ENCODE measurements around the gene MOB3A. TPM values are rescaled to one million over a fixed set of nuclear protein-coding genes. Genes with fewer than 3 reads are reported as not detected.

Gene MOB3A
- total and polyA plus RNA-seq, 9 of the 15 experiments (the other 6 are each of a cell fraction or from before 2014, with no cell fraction given), result 1.1 to 24.1 (median 6.0) TPM

DNA sequence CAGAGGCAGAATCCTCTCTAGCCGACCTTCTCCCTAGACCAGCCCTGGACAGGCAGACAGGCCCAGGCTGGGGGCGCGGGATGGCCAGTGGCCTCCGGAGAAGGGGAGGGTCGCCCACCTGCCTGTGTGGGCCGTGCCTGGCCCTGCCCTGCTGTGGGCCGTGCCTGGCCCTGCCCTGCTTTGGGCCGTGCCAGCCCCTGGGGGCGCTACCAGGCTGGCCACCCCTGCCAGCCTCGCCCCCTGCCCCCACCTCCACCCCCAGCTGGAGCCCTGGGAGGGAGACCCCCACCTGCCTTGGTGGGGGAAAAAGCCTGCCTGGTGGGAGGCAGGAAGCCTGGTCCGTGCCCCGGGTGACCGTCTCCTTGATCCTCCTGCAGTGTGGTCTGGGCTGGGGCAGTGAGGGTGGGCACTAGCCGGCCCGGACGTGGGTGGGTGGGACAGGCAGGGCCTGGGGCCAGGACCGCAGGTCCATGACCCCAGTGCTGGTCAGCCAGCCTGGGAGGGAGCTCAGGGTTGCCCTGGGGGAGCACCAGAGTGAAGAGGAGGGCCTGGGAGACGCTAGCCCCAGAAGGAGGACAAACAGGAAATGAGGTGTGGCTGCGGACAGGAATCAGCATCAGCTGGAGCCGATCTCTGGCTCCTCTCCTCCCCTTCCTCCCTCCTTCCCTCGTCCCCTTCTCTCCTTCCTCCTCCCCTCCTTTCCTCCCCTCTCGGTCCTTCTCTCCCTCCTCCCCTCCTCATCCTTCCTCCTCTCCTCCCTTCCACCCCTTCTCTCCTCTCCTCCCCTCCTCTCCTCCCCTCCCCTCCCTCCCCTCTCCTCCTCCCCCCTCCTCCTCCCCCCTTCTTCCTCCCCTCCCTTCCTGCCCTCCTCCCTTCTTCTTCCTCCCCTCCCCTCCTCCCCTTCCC, 39.9 kb downstream of the MOB3A start (continued):
- TF ChIP-seq, protein P1, sequence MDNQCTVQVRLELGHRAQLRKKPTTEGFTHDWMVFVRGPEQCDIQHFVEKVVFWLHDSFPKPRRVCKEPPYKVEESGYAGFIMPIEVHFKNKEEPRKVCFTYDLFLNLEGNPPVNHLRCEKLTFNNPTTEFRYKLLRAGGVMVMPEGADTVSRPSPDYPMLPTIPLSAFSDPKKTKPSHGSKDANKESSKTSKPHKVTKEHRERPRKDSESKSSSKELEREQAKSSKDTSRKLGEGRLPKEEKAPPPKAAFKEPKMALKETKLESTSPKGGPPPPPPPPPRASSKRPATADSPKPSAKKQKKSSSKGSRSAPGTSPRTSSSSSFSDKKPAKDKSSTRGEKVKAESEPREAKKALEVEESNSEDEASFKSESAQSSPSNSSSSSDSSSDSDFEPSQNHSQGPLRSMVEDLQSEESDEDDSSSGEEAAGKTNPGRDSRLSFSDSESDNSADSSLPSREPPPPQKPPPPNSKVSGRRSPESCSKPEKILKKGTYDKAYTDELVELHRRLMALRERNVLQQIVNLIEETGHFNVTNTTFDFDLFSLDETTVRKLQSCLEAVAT (IDR thresholded peaks at IDR 0.05), result peak; percentile 72 to 96; a peak in 3 of 4 replicates
- TF ChIP-seq CBX3 (IDR thresholded peaks at IDR 0.05; ENCODE audit: borderline replicate concordance in 1 of 2, low read length in 2 of 2) (peak in 1 of 2 experiments; percentile 50; a peak in 1 of 3 replicates), TRIM28 (IDR thresholded peaks at IDR 0.05) (peak; percentile 25; the same call in 1 of the 2 replicates), GABPA (tag; conservative IDR thresholded peaks at IDR 0.05; ENCODE audit: low read depth) (peak; percentile 86), EP400 (IDR thresholded peaks at IDR 0.05) (peak; percentile 81), ZKSCAN3 (CRISPR knock-in tag; IDR thresholded peaks at IDR 0.05) (no peak), PURB (CRISPR knock-in tag; IDR thresholded peaks at IDR 0.05; ENCODE audit: low read depth) (no peak), SMAD4 (CRISPR knock-in tag; conservative IDR thresholded peaks at IDR 0.05) (peak; percentile 20), HLTF (IDR thresholded peaks at IDR 0.05) (peak; percentile 43; the same call in 1 of the 2 replicates), NFE2 (IDR thresholded peaks at IDR 0.05; ENCODE audit: low read depth) (no peak), TBP (optimal IDR thresholded peaks at IDR 0.05; ENCODE audit: low read depth, low read length) (peak; percentile 66), PCBP1 (IDR thresholded peaks at IDR 0.05; ENCODE audit: low read depth, low read length, poor library complexity, severe bottlenecking) (peak; percentile 63), CTBP1 (IDR thresholded peaks at IDR 0.05; ENCODE audit: borderline replicate concordance) (peak; percentile 54; the same call in 1 of the 2 replicates), NR4A1 (CRISPR knock-in tag; IDR thresholded peaks at IDR 0.05) (0 out of 2 replicates have a peak, but pooled peaks have one; percentile 64), NR4A1 (tag; IDR thresholded peaks at IDR 0.05) (no peak)
- TF ChIP-seq, protein P2, sequence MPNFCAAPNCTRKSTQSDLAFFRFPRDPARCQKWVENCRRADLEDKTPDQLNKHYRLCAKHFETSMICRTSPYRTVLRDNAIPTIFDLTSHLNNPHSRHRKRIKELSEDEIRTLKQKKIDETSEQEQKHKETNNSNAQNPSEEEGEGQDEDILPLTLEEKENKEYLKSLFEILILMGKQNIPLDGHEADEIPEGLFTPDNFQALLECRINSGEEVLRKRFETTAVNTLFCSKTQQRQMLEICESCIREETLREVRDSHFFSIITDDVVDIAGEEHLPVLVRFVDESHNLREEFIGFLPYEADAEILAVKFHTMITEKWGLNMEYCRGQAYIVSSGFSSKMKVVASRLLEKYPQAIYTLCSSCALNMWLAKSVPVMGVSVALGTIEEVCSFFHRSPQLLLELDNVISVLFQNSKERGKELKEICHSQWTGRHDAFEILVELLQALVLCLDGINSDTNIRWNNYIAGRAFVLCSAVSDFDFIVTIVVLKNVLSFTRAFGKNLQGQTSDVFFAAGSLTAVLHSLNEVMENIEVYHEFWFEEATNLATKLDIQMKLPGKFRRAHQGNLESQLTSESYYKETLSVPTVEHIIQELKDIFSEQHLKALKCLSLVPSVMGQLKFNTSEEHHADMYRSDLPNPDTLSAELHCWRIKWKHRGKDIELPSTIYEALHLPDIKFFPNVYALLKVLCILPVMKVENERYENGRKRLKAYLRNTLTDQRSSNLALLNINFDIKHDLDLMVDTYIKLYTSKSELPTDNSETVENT (CRISPR knock-in tag; IDR thresholded peaks at IDR 0.05), result peak; percentile 52; the same call in 1 of the 2 replicates
- TF ChIP-seq, protein P3, sequence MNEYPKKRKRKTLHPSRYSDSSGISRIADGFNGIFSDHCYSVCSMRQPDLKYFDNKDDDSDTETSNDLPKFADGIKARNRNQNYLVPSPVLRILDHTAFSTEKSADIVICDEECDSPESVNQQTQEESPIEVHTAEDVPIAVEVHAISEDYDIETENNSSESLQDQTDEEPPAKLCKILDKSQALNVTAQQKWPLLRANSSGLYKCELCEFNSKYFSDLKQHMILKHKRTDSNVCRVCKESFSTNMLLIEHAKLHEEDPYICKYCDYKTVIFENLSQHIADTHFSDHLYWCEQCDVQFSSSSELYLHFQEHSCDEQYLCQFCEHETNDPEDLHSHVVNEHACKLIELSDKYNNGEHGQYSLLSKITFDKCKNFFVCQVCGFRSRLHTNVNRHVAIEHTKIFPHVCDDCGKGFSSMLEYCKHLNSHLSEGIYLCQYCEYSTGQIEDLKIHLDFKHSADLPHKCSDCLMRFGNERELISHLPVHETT (CRISPR knock-in tag; conservative IDR thresholded peaks at IDR 0.05 in 1 of 2, IDR thresholded peaks at IDR 0.05 in 1 of 2), result peak in 1 of 2 experiments; percentile 63; a peak in 2 of 4 replicates
- TF ChIP-seq, protein P4, sequence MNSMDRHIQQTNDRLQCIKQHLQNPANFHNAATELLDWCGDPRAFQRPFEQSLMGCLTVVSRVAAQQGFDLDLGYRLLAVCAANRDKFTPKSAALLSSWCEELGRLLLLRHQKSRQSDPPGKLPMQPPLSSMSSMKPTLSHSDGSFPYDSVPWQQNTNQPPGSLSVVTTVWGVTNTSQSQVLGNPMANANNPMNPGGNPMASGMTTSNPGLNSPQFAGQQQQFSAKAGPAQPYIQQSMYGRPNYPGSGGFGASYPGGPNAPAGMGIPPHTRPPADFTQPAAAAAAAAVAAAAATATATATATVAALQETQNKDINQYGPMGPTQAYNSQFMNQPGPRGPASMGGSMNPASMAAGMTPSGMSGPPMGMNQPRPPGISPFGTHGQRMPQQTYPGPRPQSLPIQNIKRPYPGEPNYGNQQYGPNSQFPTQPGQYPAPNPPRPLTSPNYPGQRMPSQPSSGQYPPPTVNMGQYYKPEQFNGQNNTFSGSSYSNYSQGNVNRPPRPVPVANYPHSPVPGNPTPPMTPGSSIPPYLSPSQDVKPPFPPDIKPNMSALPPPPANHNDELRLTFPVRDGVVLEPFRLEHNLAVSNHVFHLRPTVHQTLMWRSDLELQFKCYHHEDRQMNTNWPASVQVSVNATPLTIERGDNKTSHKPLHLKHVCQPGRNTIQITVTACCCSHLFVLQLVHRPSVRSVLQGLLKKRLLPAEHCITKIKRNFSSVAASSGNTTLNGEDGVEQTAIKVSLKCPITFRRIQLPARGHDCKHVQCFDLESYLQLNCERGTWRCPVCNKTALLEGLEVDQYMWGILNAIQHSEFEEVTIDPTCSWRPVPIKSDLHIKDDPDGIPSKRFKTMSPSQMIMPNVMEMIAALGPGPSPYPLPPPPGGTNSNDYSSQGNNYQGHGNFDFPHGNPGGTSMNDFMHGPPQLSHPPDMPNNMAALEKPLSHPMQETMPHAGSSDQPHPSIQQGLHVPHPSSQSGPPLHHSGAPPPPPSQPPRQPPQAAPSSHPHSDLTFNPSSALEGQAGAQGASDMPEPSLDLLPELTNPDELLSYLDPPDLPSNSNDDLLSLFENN (IDR thresholded peaks at IDR 0.05; ENCODE audit: low read depth in 2 of 2, low read length in 2 of 2), result peak in 1 of 2 experiments; percentile 26; a peak in 1 of 4 replicates

All from K562 (cell line).